K562 (cell line): Measurements from ENCODE around the gene SND1. TPM values are rescaled to one million over a fixed set of nuclear protein-coding genes. Genes with fewer than 3 reads are reported as not detected.
A peak's percentile ranks its signal among the peaks of the same experiment; 100 is the strongest.

ENCODE experiments used
- BMI1 ChIP-seq: fragments of 150-350 bp; IDR thresholded peaks from 2 replicates; pipeline ENCODE4 v1.6.1; 2014; ENCODE audit warnings: low read length
- C11orf30 ChIP-seq: fragments of 450-650 bp; IDR thresholded peaks from 2 replicates; pipeline ENCODE4 v1.6.1; 2016; ENCODE audit warnings: low read depth, mild to moderate bottlenecking
- CREM ChIP-seq: IDR thresholded peaks from 2 replicates; pipeline ENCODE4 v1.6.1; 2014; ENCODE audit warnings: antibody characterized with exemption, low read depth
- CTBP1 ChIP-seq: fragments of 450-650 bp; IDR thresholded peaks from 2 replicates; pipeline ENCODE4 v1.6.1; 2016; ENCODE audit warnings: borderline replicate concordance
- ESRRB ChIP-seq: fragments of 250-450 bp; sonication (Bioruptor Pico); IDR thresholded peaks from 2 replicates; pipeline ENCODE4 v1.5.0; 2020; ENCODE audit warnings: mild to moderate bottlenecking, moderate library complexity, borderline replicate concordance
- HMGN3 ChIP-seq: IDR thresholded peaks from 2 replicates; pipeline ENCODE4 v1.6.1; 2011; ENCODE audit warnings: borderline replicate concordance, low read depth, mild to moderate bottlenecking, mixed read lengths, low read length; ENCODE audit not compliant: insufficient read length; ENCODE audit errors: extremely low read depth
- HNRNPUL1 ChIP-seq: fragments of 200-400 bp; formaldehyde crosslinking; IDR thresholded peaks from 2 replicates; pipeline ENCODE4 v1.6.1; 2017; ENCODE audit warnings: low read length
- MEF2A ChIP-seq: IDR thresholded peaks from 2 replicates; pipeline ENCODE4 v1.6.1; 2011; ENCODE audit warnings: low read depth, mild to moderate bottlenecking, low read length, moderate library complexity; ENCODE audit not compliant: control insufficient read depth
- NCOA4 ChIP-seq: fragments of 450-650 bp; IDR thresholded peaks from 2 replicates; pipeline ENCODE4 v1.6.1; 2018; ENCODE audit warnings: mild to moderate bottlenecking; ENCODE audit not compliant: partially characterized antibody
- NRF1 ChIP-seq, 2 experiments: fragments of 450-650 bp; IDR thresholded peaks in 1 of 2; conservative IDR thresholded peaks in 1 of 2; 2 replicates each; pipeline ENCODE4 v1.6.1; 2014; ENCODE audit warnings: mild to moderate bottlenecking in 2 of 2
- RERE ChIP-seq: sonication (generic); formaldehyde crosslinking; IDR thresholded peaks from 2 replicates; pipeline ENCODE4 v1.8.0; 2023; ENCODE audit warnings: missing genetic modification reagents, mild to moderate bottlenecking, borderline replicate concordance
- TBL1XR1 ChIP-seq, 2 experiments: IDR thresholded peaks; 2 replicates each; pipeline ENCODE4 v1.6.1; 2012; ENCODE audit warnings: improper control_type of control experiment in 2 of 2, low read length in 2 of 2, mild to moderate bottlenecking in 1 of 2
- YBX1 ChIP-seq: fragments of 450-650 bp; IDR thresholded peaks from 2 replicates; pipeline ENCODE4 v1.7.1; 2016; ENCODE audit warnings: mild to moderate bottlenecking
- ZBTB9 ChIP-seq: fragments of 450-650 bp; formaldehyde crosslinking; IDR thresholded peaks from 2 replicates; pipeline ENCODE4 v1.4.0; 2020; ENCODE audit warnings: mild to moderate bottlenecking, moderate library complexity
- ZNF197 ChIP-seq: fragments of 200-800 bp; sonication (Bioruptor generic); IDR thresholded peaks from 2 replicates; pipeline ENCODE4 v1.6.1; 2016; ENCODE audit warnings: low read depth, missing genetic modification characterization, missing compliant biosample characterization
- ZNF23 ChIP-seq: fragments of 250-450 bp; sonication (Bioruptor Pico); IDR thresholded peaks from 2 replicates; pipeline ENCODE4 v1.4.0; 2020; ENCODE audit warnings: mild to moderate bottlenecking
- ZNF324 ChIP-seq: fragments of 250-450 bp; sonication (Bioruptor Pico); IDR thresholded peaks from 2 replicates; pipeline ENCODE4 v1.4.0; 2020; ENCODE audit warnings: mild to moderate bottlenecking
- polyA plus RNA-seq, 8 experiments: library from polyadenylated mRNA; depleted of rRNA in 4 of 8; stranded (reverse) in 5 of 8; unstranded in 3 of 8; fragments of >200 nt; fragmentation: Nextera tagmentation in 2 of 8; fragmentation: Illumina TruSeq in 1 of 8; extraction: Ambion mirVana in 2 of 8; extraction: Trizol in 1 of 8; gene quantifications; 2 replicates each; pipeline versions ENCODE4 v1.2.1 to v1.2.3, GENCODE V29; 2011 to 2014; ENCODE audit warnings: inconsistent platforms in 1 of 8, missing spikeins in 1 of 8
- total RNA-seq, 7 experiments: library from RNA; depleted of rRNA in 6 of 7; stranded (reverse); fragments of >200 nt in 6 of 7; fragmentation: Illumina TruSeq in 2 of 7; extraction: Trizol in 2 of 7; gene quantifications; 2 replicates each; pipeline versions ENCODE4 v1.2.1 to v1.2.3, GENCODE V29; 2011 to 2021; ENCODE audit warnings: low replicate concordance in 1 of 7
- TF ChIP-seq, protein P1 (sequence below): sonication (generic); IDR thresholded peaks from 2 replicates; pipeline ENCODE4 v1.6.1; 2016
- TF ChIP-seq, protein P2 (sequence below): fragments of 250-450 bp; sonication (Bioruptor Pico); IDR thresholded peaks from 2 replicates; pipeline ENCODE4 v1.5.0; 2021

SND1 gene
- total and polyA plus RNA-seq, 9 of the 15 experiments (the other 6 are each of a cell fraction or from before 2014, with no cell fraction given): 46.5 to 307 (median 191) TPM

- TF ChIP-seq HNRNPUL1 (no peak), NRF1 (conservative IDR thresholded peaks at IDR 0.05 in 1 of 2, IDR thresholded peaks at IDR 0.05 in 1 of 2) (peak; percentile 16 to 34; a peak in 2 of 4 replicates), YBX1 (no peak), ZBTB9 (CRISPR knock-in tag) (no peak), TBL1XR1 (IDR thresholded peaks at IDR 0.05; ENCODE audit: low read length in 2 of 2) (peak in 1 of 2 experiments; percentile 41; a peak in 1 of 4 replicates), HMGN3 (no peak), BMI1 (no peak), C11orf30 (peak; percentile 87), ESRRB (CRISPR knock-in tag) (no peak), MEF2A (no peak), CTBP1 (peak; percentile 96), ZNF324 (CRISPR knock-in tag) (no peak), ZNF23 (CRISPR knock-in tag) (no peak), CREM (0 out of 2 replicates have a peak, but pooled peaks have one; percentile 38), ZNF197 (CRISPR knock-in tag) (no peak), NCOA4 (no peak), RERE (CRISPR knock-in tag) (no peak)
- TF ChIP-seq, protein P1, sequence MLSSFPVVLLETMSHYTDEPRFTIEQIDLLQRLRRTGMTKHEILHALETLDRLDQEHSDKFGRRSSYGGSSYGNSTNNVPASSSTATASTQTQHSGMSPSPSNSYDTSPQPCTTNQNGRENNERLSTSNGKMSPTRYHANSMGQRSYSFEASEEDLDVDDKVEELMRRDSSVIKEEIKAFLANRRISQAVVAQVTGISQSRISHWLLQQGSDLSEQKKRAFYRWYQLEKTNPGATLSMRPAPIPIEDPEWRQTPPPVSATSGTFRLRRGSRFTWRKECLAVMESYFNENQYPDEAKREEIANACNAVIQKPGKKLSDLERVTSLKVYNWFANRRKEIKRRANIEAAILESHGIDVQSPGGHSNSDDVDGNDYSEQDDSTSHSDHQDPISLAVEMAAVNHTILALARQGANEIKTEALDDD: peak; percentile 97
- TF ChIP-seq, protein P2, sequence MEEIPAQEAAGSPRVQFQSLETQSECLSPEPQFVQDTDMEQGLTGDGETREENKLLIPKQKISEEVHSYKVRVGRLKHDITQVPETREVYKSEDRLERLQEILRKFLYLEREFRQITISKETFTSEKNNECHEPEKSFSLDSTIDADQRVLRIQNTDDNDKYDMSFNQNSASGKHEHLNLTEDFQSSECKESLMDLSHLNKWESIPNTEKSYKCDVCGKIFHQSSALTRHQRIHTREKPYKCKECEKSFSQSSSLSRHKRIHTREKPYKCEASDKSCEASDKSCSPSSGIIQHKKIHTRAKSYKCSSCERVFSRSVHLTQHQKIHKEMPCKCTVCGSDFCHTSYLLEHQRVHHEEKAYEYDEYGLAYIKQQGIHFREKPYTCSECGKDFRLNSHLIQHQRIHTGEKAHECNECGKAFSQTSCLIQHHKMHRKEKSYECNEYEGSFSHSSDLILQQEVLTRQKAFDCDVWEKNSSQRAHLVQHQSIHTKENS: no peak
These were observed 171.0 kb downstream of the SND1 start (continued) for GRCh38 chr7:127822822-127823508.
